HEK293 (cell line): ENCODE measurements around the gene MAML2.
A peak's percentile ranks its signal among the peaks of the same experiment; 100 is the strongest.

Experiments used
- CTCF ChIA-PET: fragments of 350-600 bp; formaldehyde crosslinking; extraction: SDS; loops from one replicate; lab custom pipeline; 2021; ENCODE audit warnings: antibody characterized with exemption; lab: Yijun Ruan, JAX
- POLR2A ChIA-PET: fragments of 300-600 bp; formaldehyde crosslinking; extraction: SDS; loops from one replicate; lab custom pipeline; 2020; ENCODE audit warnings: antibody characterized with exemption, inconsistent platforms; lab: Yijun Ruan, JAX
- H3K27ac ChIP-seq: fragments of 200-500 bp; sonication (Bioruptor generic); 2 replicates; pipeline ENCODE4 v1.5.1; 2014; ENCODE audit warnings: low read depth, low read length, control low read depth, inconsistent platforms; ENCODE audit errors: extremely low read depth
- H3K36me3 ChIP-seq, 2 experiments: fragments of 200-500 bp in 1 of 2; sonication (Bioruptor generic) in 1 of 2; 1 replicate in 1 of 2; 2 replicates in 1 of 2; pipeline ENCODE4 v1.5.1; 2014 to 2017; ENCODE audit warnings: inconsistent platforms in 2 of 2, low read length in 2 of 2; ENCODE audit not compliant: control insufficient read depth in 2 of 2, insufficient read depth in 1 of 2
- H3K4me1 ChIP-seq: fragments of 200-500 bp; sonication (Bioruptor generic); 2 replicates; pipeline ENCODE4 v1.5.1; 2014; ENCODE audit warnings: mild to moderate bottlenecking, low read length, inconsistent platforms; ENCODE audit not compliant: control insufficient read depth, insufficient read depth
- H3K4me3 ChIP-seq: 2 replicates; pipeline ENCODE4 v1.5.1; 2011; ENCODE audit warnings: low read depth, mild to moderate bottlenecking, control low read depth, low read length, moderate library complexity
- H3K9me3 ChIP-seq: fragments of 200-500 bp; sonication (Bioruptor generic); 2 replicates; pipeline ENCODE4 v1.5.1; 2014; ENCODE audit warnings: low read depth, low read length, inconsistent platforms; ENCODE audit not compliant: control insufficient read depth, insufficient read depth
- HOXA7 ChIP-seq: sonication (generic); formaldehyde crosslinking; IDR thresholded peaks from 2 replicates; pipeline ENCODE4 v1.8.1; 2022; ENCODE audit warnings: missing genetic modification reagents, borderline replicate concordance
- HOXD13 ChIP-seq: sonication (generic); formaldehyde crosslinking; IDR thresholded peaks from 2 replicates; pipeline ENCODE4 v1.8.0; 2022; ENCODE audit warnings: missing genetic modification reagents, borderline replicate concordance
- KLF1 ChIP-seq: fragments of 450-650 bp; formaldehyde crosslinking; IDR thresholded peaks from 2 replicates; pipeline ENCODE4 v1.5.1; 2016; ENCODE audit warnings: missing biosample characterization, missing genetic modification characterization
- KLF9 ChIP-seq: fragments of 450-650 bp; formaldehyde crosslinking; IDR thresholded peaks from 2 replicates; pipeline ENCODE4 v1.5.1; 2016; ENCODE audit warnings: missing biosample characterization, missing genetic modification characterization, low read depth
- MEIS1 ChIP-seq: sonication (generic); formaldehyde crosslinking; IDR thresholded peaks from 2 replicates; pipeline ENCODE4 v1.8.1; 2022; ENCODE audit warnings: missing genetic modification reagents, mild to moderate bottlenecking, borderline replicate concordance
- SP3 ChIP-seq: fragments of 450-650 bp; formaldehyde crosslinking; IDR thresholded peaks from 2 replicates; pipeline ENCODE4 v1.5.1; 2016; ENCODE audit warnings: missing biosample characterization, missing genetic modification characterization
- TRIM28 ChIP-seq: IDR thresholded peaks from 2 replicates; pipeline ENCODE4 v1.6.1; 2011; ENCODE audit warnings: low read length, control low read depth, borderline replicate concordance
- ZFHX2 ChIP-seq: fragments of 450-650 bp; formaldehyde crosslinking; conservative IDR thresholded peaks from 2 replicates; pipeline ENCODE4 v1.5.1; 2016; ENCODE audit warnings: missing biosample characterization, missing genetic modification characterization
- ZNF121 ChIP-seq: fragments of 450-650 bp; formaldehyde crosslinking; IDR thresholded peaks from 2 replicates; pipeline ENCODE4 v1.5.1; 2016; ENCODE audit warnings: missing biosample characterization, missing genetic modification characterization
- ZNF132 ChIP-seq: fragments of 450-650 bp; formaldehyde crosslinking; IDR thresholded peaks from 2 replicates; pipeline ENCODE4 v1.5.1; 2017; ENCODE audit warnings: missing biosample characterization, missing genetic modification characterization, borderline replicate concordance
- ZNF211 ChIP-seq: fragments of 450-650 bp; formaldehyde crosslinking; IDR thresholded peaks from 2 replicates; pipeline ENCODE4 v1.5.1; 2016; ENCODE audit warnings: low read depth, missing biosample characterization, missing genetic modification characterization
- ZNF335 ChIP-seq: fragments of 450-650 bp; formaldehyde crosslinking; conservative IDR thresholded peaks from 2 replicates; pipeline ENCODE4 v1.5.1; 2016; ENCODE audit warnings: missing biosample characterization, missing genetic modification characterization
- ZNF600 ChIP-seq: fragments of 450-650 bp; formaldehyde crosslinking; IDR thresholded peaks from 2 replicates; pipeline ENCODE4 v1.5.1; 2016; ENCODE audit warnings: missing biosample characterization, missing genetic modification characterization
- ZNF629 ChIP-seq: fragments of 450-650 bp; formaldehyde crosslinking; IDR thresholded peaks from 2 replicates; pipeline ENCODE4 v1.5.1; 2017; ENCODE audit warnings: missing biosample characterization, missing genetic modification characterization
- ZNF701 ChIP-seq: fragments of 450-650 bp; formaldehyde crosslinking; IDR thresholded peaks from 2 replicates; pipeline ENCODE4 v1.5.1; 2016; ENCODE audit warnings: missing biosample characterization, missing genetic modification characterization
- ZNF747 ChIP-seq: fragments of 450-650 bp; formaldehyde crosslinking; IDR thresholded peaks from 2 replicates; pipeline ENCODE4 v1.5.1; 2016; ENCODE audit warnings: missing biosample characterization, missing genetic modification characterization
- ZNF830 ChIP-seq: fragments of 450-650 bp; IDR thresholded peaks from 2 replicates; pipeline ENCODE4 v1.5.0; 2018; ENCODE audit warnings: missing biosample characterization, missing genetic modification characterization, low read depth, mild to moderate bottlenecking, moderate library complexity
- TF ChIP-seq, protein P1 (sequence below): fragments of 450-650 bp; formaldehyde crosslinking; IDR thresholded peaks from 2 replicates; pipeline ENCODE4 v1.5.1; 2016; ENCODE audit warnings: missing biosample characterization, missing genetic modification characterization
- TF ChIP-seq, protein P2 (sequence below): fragments of 450-650 bp; formaldehyde crosslinking; conservative IDR thresholded peaks from 2 replicates; pipeline ENCODE4 v1.5.1; 2016; ENCODE audit warnings: low read depth, missing biosample characterization, missing genetic modification characterization
- TF ChIP-seq, protein P3 (sequence below): fragments of 450-650 bp; IDR thresholded peaks from 2 replicates; pipeline ENCODE4 v1.5.1; 2018; ENCODE audit warnings: missing biosample characterization, mild to moderate bottlenecking, missing genetic modification characterization
- TF ChIP-seq, protein P4 (sequence below): fragments of 450-650 bp; formaldehyde crosslinking; IDR thresholded peaks from 2 replicates; pipeline ENCODE4 v1.5.1; 2016; ENCODE audit warnings: missing biosample characterization, missing genetic modification characterization

The MAML2 gene

DNA sequence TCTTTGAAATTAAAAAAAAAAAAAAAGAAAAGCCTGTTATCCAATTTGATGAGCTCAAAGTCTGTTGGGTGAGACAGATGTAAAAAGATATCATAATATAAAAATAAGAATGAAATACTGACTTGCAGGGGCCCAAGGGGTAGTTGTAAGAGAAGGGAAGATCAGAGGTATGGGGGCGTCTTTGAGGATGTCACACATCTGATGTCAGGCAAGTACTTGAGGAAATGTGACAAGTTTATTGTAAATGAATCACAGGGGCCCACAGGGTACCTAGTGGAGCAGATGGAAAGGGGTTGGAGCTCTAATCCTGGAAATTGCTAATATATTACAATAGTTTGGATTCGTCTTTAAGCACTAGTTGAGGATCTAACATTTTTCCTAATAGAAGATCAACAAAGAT, 131.6 kb downstream of the MAML2 start:
- Histone ChIP-seq H3K4me1 (peaks cover 3% of the 10 kb centered on the region), H3K27ac (no peak overlapping the region), H3K36me3 (no peaks in the 10 kb centered on the region), H3K9me3 (no peaks in the 10 kb centered on the region), H3K4me3 (no peak overlapping the region)
- POLR2A ChIA-PET = interaction anchor here (0.6 kb wide), 1 partner anchor 27 kb away, joined by 3 read pairs; no protein-coding TSS in a partner anchor
- CTCF ChIA-PET = interaction anchor here (0.6 kb wide), 1 partner anchor 13 kb away, joined by 4 read pairs; no protein-coding TSS in a partner anchor
- TF ChIP-seq, protein P1, sequence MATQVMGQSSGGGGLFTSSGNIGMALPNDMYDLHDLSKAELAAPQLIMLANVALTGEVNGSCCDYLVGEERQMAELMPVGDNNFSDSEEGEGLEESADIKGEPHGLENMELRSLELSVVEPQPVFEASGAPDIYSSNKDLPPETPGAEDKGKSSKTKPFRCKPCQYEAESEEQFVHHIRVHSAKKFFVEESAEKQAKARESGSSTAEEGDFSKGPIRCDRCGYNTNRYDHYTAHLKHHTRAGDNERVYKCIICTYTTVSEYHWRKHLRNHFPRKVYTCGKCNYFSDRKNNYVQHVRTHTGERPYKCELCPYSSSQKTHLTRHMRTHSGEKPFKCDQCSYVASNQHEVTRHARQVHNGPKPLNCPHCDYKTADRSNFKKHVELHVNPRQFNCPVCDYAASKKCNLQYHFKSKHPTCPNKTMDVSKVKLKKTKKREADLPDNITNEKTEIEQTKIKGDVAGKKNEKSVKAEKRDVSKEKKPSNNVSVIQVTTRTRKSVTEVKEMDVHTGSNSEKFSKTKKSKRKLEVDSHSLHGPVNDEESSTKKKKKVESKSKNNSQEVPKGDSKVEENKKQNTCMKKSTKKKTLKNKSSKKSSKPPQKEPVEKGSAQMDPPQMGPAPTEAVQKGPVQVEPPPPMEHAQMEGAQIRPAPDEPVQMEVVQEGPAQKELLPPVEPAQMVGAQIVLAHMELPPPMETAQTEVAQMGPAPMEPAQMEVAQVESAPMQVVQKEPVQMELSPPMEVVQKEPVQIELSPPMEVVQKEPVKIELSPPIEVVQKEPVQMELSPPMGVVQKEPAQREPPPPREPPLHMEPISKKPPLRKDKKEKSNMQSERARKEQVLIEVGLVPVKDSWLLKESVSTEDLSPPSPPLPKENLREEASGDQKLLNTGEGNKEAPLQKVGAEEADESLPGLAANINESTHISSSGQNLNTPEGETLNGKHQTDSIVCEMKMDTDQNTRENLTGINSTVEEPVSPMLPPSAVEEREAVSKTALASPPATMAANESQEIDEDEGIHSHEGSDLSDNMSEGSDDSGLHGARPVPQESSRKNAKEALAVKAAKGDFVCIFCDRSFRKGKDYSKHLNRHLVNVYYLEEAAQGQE (tag by site-specific recombination) = no peak
- TF ChIP-seq KLF9 (tag by site-specific recombination) = no peak
- TF ChIP-seq, protein P2, sequence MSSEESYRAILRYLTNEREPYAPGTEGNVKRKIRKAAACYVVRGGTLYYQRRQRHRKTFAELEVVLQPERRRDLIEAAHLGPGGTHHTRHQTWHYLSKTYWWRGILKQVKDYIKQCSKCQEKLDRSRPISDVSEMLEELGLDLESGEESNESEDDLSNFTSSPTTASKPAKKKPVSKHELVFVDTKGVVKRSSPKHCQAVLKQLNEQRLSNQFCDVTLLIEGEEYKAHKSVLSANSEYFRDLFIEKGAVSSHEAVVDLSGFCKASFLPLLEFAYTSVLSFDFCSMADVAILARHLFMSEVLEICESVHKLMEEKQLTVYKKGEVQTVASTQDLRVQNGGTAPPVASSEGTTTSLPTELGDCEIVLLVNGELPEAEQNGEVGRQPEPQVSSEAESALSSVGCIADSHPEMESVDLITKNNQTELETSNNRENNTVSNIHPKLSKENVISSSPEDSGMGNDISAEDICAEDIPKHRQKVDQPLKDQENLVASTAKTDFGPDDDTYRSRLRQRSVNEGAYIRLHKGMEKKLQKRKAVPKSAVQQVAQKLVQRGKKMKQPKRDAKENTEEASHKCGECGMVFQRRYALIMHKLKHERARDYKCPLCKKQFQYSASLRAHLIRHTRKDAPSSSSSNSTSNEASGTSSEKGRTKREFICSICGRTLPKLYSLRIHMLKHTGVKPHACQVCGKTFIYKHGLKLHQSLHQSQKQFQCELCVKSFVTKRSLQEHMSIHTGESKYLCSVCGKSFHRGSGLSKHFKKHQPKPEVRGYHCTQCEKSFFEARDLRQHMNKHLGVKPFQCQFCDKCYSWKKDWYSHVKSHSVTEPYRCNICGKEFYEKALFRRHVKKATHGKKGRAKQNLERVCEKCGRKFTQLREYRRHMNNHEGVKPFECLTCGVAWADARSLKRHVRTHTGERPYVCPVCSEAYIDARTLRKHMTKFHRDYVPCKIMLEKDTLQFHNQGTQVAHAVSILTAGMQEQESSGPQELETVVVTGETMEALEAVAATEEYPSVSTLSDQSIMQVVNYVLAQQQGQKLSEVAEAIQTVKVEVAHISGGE (tag by site-specific recombination) = no peak
- TF ChIP-seq SP3 (tag by site-specific recombination) = no peak
- TF ChIP-seq HOXA7 = no peak
- no peak for TF ChIP-seq HOXD13
- TF ChIP-seq ZNF132 (tag by site-specific recombination) = no peak
- TF ChIP-seq ZNF747 (tag by site-specific recombination) = no peak
- no peak for TF ChIP-seq ZNF701
- TF ChIP-seq MEIS1 (CRISPR knock-in tag) = no peak
- no peak for TF ChIP-seq ZNF629 (tag by site-specific recombination)
- TF ChIP-seq KLF1 (tag by site-specific recombination) = no peak
- no peak for TF ChIP-seq ZNF211 (tag by site-specific recombination)
- TF ChIP-seq ZFHX2 (tag by site-specific recombination) = no peak
- no peak for TF ChIP-seq ZNF830 (tag by site-specific recombination)

DNA sequence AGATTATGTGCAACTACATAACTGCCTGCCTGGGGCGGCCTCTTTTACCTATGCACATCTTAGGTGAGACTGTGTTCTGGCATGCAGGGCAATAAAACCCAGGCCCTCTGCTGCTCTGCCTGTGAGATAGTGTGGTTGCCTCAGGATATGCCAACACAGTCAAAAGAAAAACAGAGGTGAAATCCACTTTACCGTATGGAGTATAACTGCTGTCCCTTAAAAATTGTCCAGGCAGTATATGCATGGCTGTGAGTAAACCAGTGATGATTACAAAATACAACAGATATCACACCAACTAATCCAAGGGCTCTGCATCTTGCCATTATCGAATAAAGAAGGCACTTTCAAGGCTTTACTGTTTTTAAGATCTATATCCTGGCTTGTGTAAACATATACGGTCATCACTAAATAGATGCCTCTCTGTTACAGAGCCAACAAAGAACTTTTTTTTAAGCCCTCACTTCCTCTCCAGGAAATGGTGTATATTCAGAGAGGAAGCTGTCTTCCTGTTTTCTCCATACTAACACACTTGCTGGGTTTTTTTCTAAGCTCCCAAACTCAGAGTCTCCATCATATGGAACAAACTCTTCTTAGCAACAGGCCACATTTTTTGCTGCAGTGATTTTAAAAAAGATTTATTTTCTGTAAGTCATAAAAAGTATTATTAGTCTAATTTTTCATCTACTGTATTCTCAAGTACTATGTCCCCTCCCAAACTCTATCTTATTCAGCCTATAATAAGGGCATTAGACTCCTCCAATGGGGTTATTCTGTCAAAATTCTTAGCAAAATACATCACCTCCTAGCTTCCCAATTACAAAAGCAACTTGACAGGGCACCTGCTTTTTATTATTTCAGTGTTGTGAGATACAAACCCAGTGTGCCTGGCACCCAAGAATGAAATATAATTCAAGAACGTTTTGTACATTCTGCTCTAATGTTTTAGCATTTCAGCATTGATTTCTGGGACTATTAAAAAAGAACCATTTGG, 135.2 kb downstream of the MAML2 start:
- Histone ChIP-seq H3K4me3 (no peak overlapping the region), H3K27ac (peak overlapping the region; percentile 13; the same call in 1 of the 2 replicates)
- TF ChIP-seq, protein P3, sequence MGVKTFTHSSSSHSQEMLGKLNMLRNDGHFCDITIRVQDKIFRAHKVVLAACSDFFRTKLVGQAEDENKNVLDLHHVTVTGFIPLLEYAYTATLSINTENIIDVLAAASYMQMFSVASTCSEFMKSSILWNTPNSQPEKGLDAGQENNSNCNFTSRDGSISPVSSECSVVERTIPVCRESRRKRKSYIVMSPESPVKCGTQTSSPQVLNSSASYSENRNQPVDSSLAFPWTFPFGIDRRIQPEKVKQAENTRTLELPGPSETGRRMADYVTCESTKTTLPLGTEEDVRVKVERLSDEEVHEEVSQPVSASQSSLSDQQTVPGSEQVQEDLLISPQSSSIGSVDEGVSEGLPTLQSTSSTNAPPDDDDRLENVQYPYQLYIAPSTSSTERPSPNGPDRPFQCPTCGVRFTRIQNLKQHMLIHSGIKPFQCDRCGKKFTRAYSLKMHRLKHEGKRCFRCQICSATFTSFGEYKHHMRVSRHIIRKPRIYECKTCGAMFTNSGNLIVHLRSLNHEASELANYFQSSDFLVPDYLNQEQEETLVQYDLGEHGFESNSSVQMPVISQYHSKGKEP (tag by site-specific recombination) = peak; percentile 31; the same call in 1 of the 2 replicates
- no peak for TF ChIP-seq ZNF121 (tag by site-specific recombination)
- TF ChIP-seq, protein P4, sequence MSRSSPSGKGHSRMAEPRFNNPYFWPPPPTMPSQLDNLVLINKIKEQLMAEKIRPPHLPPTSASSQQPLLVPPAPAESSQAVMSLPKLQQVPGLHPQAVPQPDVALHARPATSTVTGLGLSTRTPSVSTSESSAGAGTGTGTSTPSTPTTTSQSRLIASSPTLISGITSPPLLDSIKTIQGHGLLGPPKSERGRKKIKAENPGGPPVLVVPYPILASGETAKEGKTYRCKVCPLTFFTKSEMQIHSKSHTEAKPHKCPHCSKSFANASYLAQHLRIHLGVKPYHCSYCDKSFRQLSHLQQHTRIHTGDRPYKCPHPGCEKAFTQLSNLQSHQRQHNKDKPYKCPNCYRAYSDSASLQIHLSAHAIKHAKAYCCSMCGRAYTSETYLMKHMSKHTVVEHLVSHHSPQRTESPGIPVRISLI = peak; percentile 68; the same call in 1 of the 2 replicates
- peak; percentile 55; the same call in 1 of the 2 replicates for TF ChIP-seq TRIM28
- TF ChIP-seq ZNF335 (tag by site-specific recombination) = peak; percentile 93
- no peak for TF ChIP-seq ZNF629 (tag by site-specific recombination)
- peak; percentile 59; the same call in 1 of the 2 replicates for TF ChIP-seq ZNF600 (tag by site-specific recombination)
- TF ChIP-seq, all 188 proteins: peak for 5
- POLR2A ChIA-PET = no interaction called here
- CTCF ChIA-PET = interaction anchor here (0.7 to 1.0 kb wide), 2 partner anchors 50 to 283 kb away, joined by 3 to 6 read pairs; no protein-coding TSS in a partner anchor
- peaks cover 3% of the 10 kb centered on the region; the same call in 1 of the 2 replicates for H3K4me1 ChIP-seq
- no peaks in the 10 kb centered on the region for H3K36me3 ChIP-seq
- no peaks in the 10 kb centered on the region for H3K9me3 ChIP-seq
